Activated B cell treated with CpG ODN at 0.5 μM for 24 hours (primary cell): Measurements from ENCODE around the gene HIVEP3. TPM values are rescaled to one million over a fixed set of nuclear protein-coding genes. Genes with fewer than 3 reads are reported as not detected.
A peak's percentile ranks its signal among the peaks of the same experiment; 100 is the strongest.

Experiments
- ATAC-seq: fragments of 200-7000 bp; cut with Tn5 transposase; one replicate; pipeline ENCODE4 v1.10.0; 2021; ENCODE audit warnings: low read depth, mild to moderate bottlenecking, moderate library complexity
- CTCF ChIA-PET: fragments of 350-600 bp; sonication (Branson Sonifier 250); formaldehyde crosslinking; loops from one replicate; lab custom pipeline; 2021; ENCODE audit warnings: antibody characterized with exemption; lab: Charles Lee
- POLR2A ChIA-PET: fragments of 350-600 bp; sonication (Branson Sonifier 250); formaldehyde crosslinking; loops from one replicate; lab custom pipeline; 2021; ENCODE audit warnings: antibody characterized with exemption; lab: Charles Lee
- DNase-seq: peaks from one replicate; pipeline ENCODE4 v3.0.0; 2022
- H3K27ac Mint-ChIP-seq: one replicate; pipeline ENCODE4 v1.8.0; 2020; ENCODE audit warnings: mixed read lengths
- H3K27me3 Mint-ChIP-seq: one replicate; pipeline ENCODE4 v1.8.0; 2021; ENCODE audit warnings: mixed read lengths
- H3K36me3 Mint-ChIP-seq: one replicate; pipeline ENCODE4 v1.8.0; 2021; ENCODE audit warnings: low read depth, mixed read lengths
- H3K4me1 Mint-ChIP-seq: one replicate; pipeline ENCODE4 v1.8.0; 2021; ENCODE audit warnings: mixed read lengths
- H3K4me3 Mint-ChIP-seq: one replicate; pipeline ENCODE4 v1.8.0; 2020; ENCODE audit warnings: mild to moderate bottlenecking, mixed read lengths
- H3K9me3 Mint-ChIP-seq: one replicate; pipeline ENCODE4 v1.8.0; 2020; ENCODE audit warnings: mixed read lengths
- CTCF ChIP-seq: fragments of 200-600 bp; IDR thresholded peaks from one replicate; pipeline ENCODE4 v1.8.0; 2022; ENCODE audit warnings: antibody characterized with exemption, mild to moderate bottlenecking
- intact Hi-C: fragments of 100-400 bp; cut with micrococcal nuclease; formaldehyde crosslinking; loops from one replicate; pipeline ENCODE4 v1.15.1; 2024
- total RNA-seq: library from RNA; stranded (reverse); gene quantifications from 2 replicates; pipeline ENCODE4 v1.2.3, GENCODE V29; 2022

Gene HIVEP3
- total RNA-seq, 1 donor from 2014 or later: 14.4 TPM

- POLR2A ChIA-PET: interaction anchor here (0.6 to 2.5 kb wide), 2 partner anchors 11 to 63 kb away, joined by 3 to 11 read pairs; no protein-coding TSS in a partner anchor
- CTCF ChIA-PET: no interaction called here
- no peak overlapping the region for H3K4me3 Mint-ChIP-seq
- H3K36me3 Mint-ChIP-seq: no peaks in the 10 kb centered on the region
- intact Hi-C loops: loop anchor here (2.0 kb wide), 1 partner anchor 21 kb away; no protein-coding TSS in a partner anchor
- TF ChIP-seq CTCF: no peak
- DNase-seq (no peak), ATAC-seq (peak; percentile 75)
- H3K9me3 Mint-ChIP-seq: no peaks in the 10 kb centered on the region
- no peaks in the 10 kb centered on the region for H3K27me3 Mint-ChIP-seq
- peak overlapping the region; percentile 44 for H3K27ac Mint-ChIP-seq
- peaks cover 49% of the 10 kb centered on the region for H3K4me1 Mint-ChIP-seq
Measured at GRCh38 chr1:41678111-41678878, 240.4 kb downstream of the HIVEP3 start.

GRCh38 chr1:41677620-41678019 lies 241.1 kb downstream of the HIVEP3 start:
- TF ChIP-seq CTCF: no peak
- ATAC-seq (no peak), DNase-seq (no peak)
- Mint-ChIP-seq H3K9me3 (no peaks in the 10 kb centered on the region), H3K27me3 (no peaks in the 10 kb centered on the region), H3K4me3 (no peak overlapping the region), H3K27ac (no peak overlapping the region), H3K4me1 (peaks cover 49% of the 10 kb centered on the region), H3K36me3 (no peaks in the 10 kb centered on the region)
- CTCF ChIA-PET: interaction anchor here (0.9 kb wide), 1 partner anchor 10 kb away, joined by 3 read pairs; no protein-coding TSS in a partner anchor
- intact Hi-C loops: loop anchor here (2.0 kb wide), 1 partner anchor 21 kb away; no protein-coding TSS in a partner anchor
- POLR2A ChIA-PET: interaction anchor here (2.5 kb wide), 1 partner anchor 10 kb away, joined by 11 read pairs; no protein-coding TSS in a partner anchor

GRCh38 chr1:41675401-41675800 lies 243.3 kb downstream of the HIVEP3 start:
- H3K9me3 Mint-ChIP-seq: no peaks in the 10 kb centered on the region
- POLR2A ChIA-PET: no interaction called here
- H3K36me3 Mint-ChIP-seq: no peaks in the 10 kb centered on the region
- peaks cover 66% of the 10 kb centered on the region for H3K4me1 Mint-ChIP-seq
- H3K27ac Mint-ChIP-seq: no peak overlapping the region
- CTCF ChIA-PET: interaction anchor here (1.0 kb wide), 1 partner anchor 101 kb away, joined by 3 read pairs; no protein-coding TSS in a partner anchor
- H3K27me3 Mint-ChIP-seq: no peaks in the 10 kb centered on the region
- DNase-seq: no peak
- intact Hi-C loops: no loop called here
- H3K4me3 Mint-ChIP-seq: no peak overlapping the region
- no peak for TF ChIP-seq CTCF
- no peak for ATAC-seq

GRCh38 chr1:41674522-41674921 lies 244.2 kb downstream of the HIVEP3 start:
- no peak for TF ChIP-seq CTCF
- ATAC-seq (no peak), DNase-seq (no peak)
- H3K27ac Mint-ChIP-seq: no peak overlapping the region
- intact Hi-C loops: no loop called here
- no peaks in the 10 kb centered on the region for H3K9me3 Mint-ChIP-seq
- H3K36me3 Mint-ChIP-seq: no peaks in the 10 kb centered on the region
- ChIA-PET POLR2A (interaction anchor here (1.1 to 2.9 kb wide), 3 partner anchors 10 to 64 kb away, joined by 5 to 31 read pairs (median 10); no protein-coding TSS in a partner anchor), CTCF (interaction anchor here (1.0 to 2.1 kb wide), 3 partner anchors 10 to 52 kb away, joined by 3 to 8 read pairs (median 5); no protein-coding TSS in a partner anchor)
- H3K4me1 Mint-ChIP-seq: peaks cover 74% of the 10 kb centered on the region
- H3K27me3 Mint-ChIP-seq: no peaks in the 10 kb centered on the region
- H3K4me3 Mint-ChIP-seq: no peak overlapping the region

- Mint-ChIP-seq H3K27me3 (no peaks in the 10 kb centered on the region), H3K9me3 (no peaks in the 10 kb centered on the region), H3K36me3 (no peaks in the 10 kb centered on the region), H3K4me3 (peak overlapping the region; percentile 67), H3K4me1 (peaks cover 72% of the 10 kb centered on the region), H3K27ac (peak overlapping the region; percentile 68)
- no peak for TF ChIP-seq CTCF
- ChIA-PET POLR2A (interaction anchor here (1.0 to 2.9 kb wide), 10 partner anchors 9 to 100 kb away, joined by 3 to 31 read pairs (median 6); no protein-coding TSS in a partner anchor), CTCF (interaction anchor here (1.0 to 2.1 kb wide), 7 partner anchors 9 to 99 kb away, joined by 3 to 8 read pairs (median 3); no protein-coding TSS in a partner anchor)
- peak; percentile 78 for ATAC-seq
- peak; percentile 44 for DNase-seq
- intact Hi-C loops: loop anchor here (1.0 to 2.0 kb wide), 2 partner anchors 12 to 55 kb away; no protein-coding TSS in a partner anchor
Measured at GRCh38 chr1:41673806-41674205, 244.9 kb downstream of the HIVEP3 start.
